HEK293 (cell line): ENCODE measurements around the gene SLC17A9.
A peak's percentile ranks its signal among the peaks of the same experiment; 100 is the strongest.
"Not testable (repeated sequence)": the region's sequence is repeated elsewhere in the genome, so short reads cannot be mapped to it uniquely, and the experiment has no call there.

ENCODE experiments used
- CTCF ChIA-PET: fragments of 350-600 bp; formaldehyde crosslinking; extraction: SDS; loops from one replicate; lab custom pipeline; 2021; ENCODE audit warnings: antibody characterized with exemption; lab: Yijun Ruan, JAX
- POLR2A ChIA-PET: fragments of 300-600 bp; formaldehyde crosslinking; extraction: SDS; loops from one replicate; lab custom pipeline; 2020; ENCODE audit warnings: antibody characterized with exemption, inconsistent platforms; lab: Yijun Ruan, JAX
- H3K27ac ChIP-seq: fragments of 200-500 bp; sonication (Bioruptor generic); 2 replicates; pipeline ENCODE4 v1.5.1; 2014; ENCODE audit warnings: low read depth, low read length, control low read depth, inconsistent platforms; ENCODE audit errors: extremely low read depth
- H3K36me3 ChIP-seq, 2 experiments: fragments of 200-500 bp in 1 of 2; sonication (Bioruptor generic) in 1 of 2; 1 replicate in 1 of 2; 2 replicates in 1 of 2; pipeline ENCODE4 v1.5.1; 2014 to 2017; ENCODE audit warnings: inconsistent platforms in 2 of 2, low read length in 2 of 2; ENCODE audit not compliant: control insufficient read depth in 2 of 2, insufficient read depth in 1 of 2
- H3K4me1 ChIP-seq: fragments of 200-500 bp; sonication (Bioruptor generic); 2 replicates; pipeline ENCODE4 v1.5.1; 2014; ENCODE audit warnings: mild to moderate bottlenecking, low read length, inconsistent platforms; ENCODE audit not compliant: control insufficient read depth, insufficient read depth
- H3K4me3 ChIP-seq: 2 replicates; pipeline ENCODE4 v1.5.1; 2011; ENCODE audit warnings: low read depth, mild to moderate bottlenecking, control low read depth, low read length, moderate library complexity
- H3K9me3 ChIP-seq: fragments of 200-500 bp; sonication (Bioruptor generic); 2 replicates; pipeline ENCODE4 v1.5.1; 2014; ENCODE audit warnings: low read depth, low read length, inconsistent platforms; ENCODE audit not compliant: control insufficient read depth, insufficient read depth
- CTCF ChIP-seq: fragments of 450-650 bp; formaldehyde crosslinking; IDR thresholded peaks from 2 replicates; pipeline ENCODE4 v1.5.1; 2016; ENCODE audit warnings: missing biosample characterization, missing genetic modification characterization
- GLIS1 ChIP-seq: fragments of 450-650 bp; formaldehyde crosslinking; IDR thresholded peaks from 2 replicates; pipeline ENCODE4 v1.5.1; 2016; ENCODE audit warnings: missing biosample characterization, missing genetic modification characterization
- GLIS2 ChIP-seq: fragments of 450-650 bp; formaldehyde crosslinking; IDR thresholded peaks from 2 replicates; pipeline ENCODE4 v1.5.1; 2016; ENCODE audit warnings: missing biosample characterization, missing genetic modification characterization
- HOXA7 ChIP-seq: sonication (generic); formaldehyde crosslinking; IDR thresholded peaks from 2 replicates; pipeline ENCODE4 v1.8.1; 2022; ENCODE audit warnings: missing genetic modification reagents, borderline replicate concordance
- HOXC10 ChIP-seq: sonication (generic); formaldehyde crosslinking; IDR thresholded peaks from 2 replicates; pipeline ENCODE4 v1.8.1; 2023; ENCODE audit warnings: mild to moderate bottlenecking, missing genetic modification reagents
- KLF10 ChIP-seq: fragments of 450-650 bp; IDR thresholded peaks from 2 replicates; pipeline ENCODE4 v1.5.1; 2018; ENCODE audit warnings: missing biosample characterization, mild to moderate bottlenecking, missing genetic modification characterization
- PRDM1 ChIP-seq: fragments of 450-650 bp; formaldehyde crosslinking; IDR thresholded peaks from 2 replicates; pipeline ENCODE4; 2016; ENCODE audit warnings: missing biosample characterization, missing genetic modification characterization
- PRDM10 ChIP-seq: fragments of 450-650 bp; formaldehyde crosslinking; IDR thresholded peaks from 2 replicates; pipeline ENCODE4 v1.5.1; 2016; ENCODE audit warnings: missing biosample characterization, missing genetic modification characterization
- REST ChIP-seq: fragments of 450-650 bp; formaldehyde crosslinking; IDR thresholded peaks from 2 replicates; pipeline ENCODE4 v1.5.1; 2016; ENCODE audit warnings: missing biosample characterization, missing genetic modification characterization
- SP7 ChIP-seq: fragments of 450-650 bp; formaldehyde crosslinking; IDR thresholded peaks from 2 replicates; pipeline ENCODE4 v1.5.1; 2016; ENCODE audit warnings: missing biosample characterization, missing genetic modification characterization
- WT1 ChIP-seq: fragments of 450-650 bp; formaldehyde crosslinking; IDR thresholded peaks from 2 replicates; pipeline ENCODE4 v1.5.1; 2016; ENCODE audit warnings: missing biosample characterization, missing genetic modification characterization
- ZBTB26 ChIP-seq: fragments of 450-650 bp; formaldehyde crosslinking; optimal IDR thresholded peaks from 2 replicates; pipeline ENCODE3; 2016; ENCODE audit warnings: missing biosample characterization, mild to moderate bottlenecking, missing genetic modification characterization
- ZFHX2 ChIP-seq: fragments of 450-650 bp; formaldehyde crosslinking; conservative IDR thresholded peaks from 2 replicates; pipeline ENCODE4 v1.5.1; 2016; ENCODE audit warnings: missing biosample characterization, missing genetic modification characterization
- ZNF239 ChIP-seq: fragments of 450-650 bp; formaldehyde crosslinking; IDR thresholded peaks from 2 replicates; pipeline ENCODE4 v1.5.1; 2016; ENCODE audit warnings: missing biosample characterization, missing genetic modification characterization
- ZNF394 ChIP-seq: fragments of 450-650 bp; formaldehyde crosslinking; IDR thresholded peaks from 2 replicates; pipeline ENCODE4 v1.5.1; 2016; ENCODE audit warnings: missing biosample characterization, missing genetic modification characterization, mild to moderate bottlenecking, moderate library complexity, borderline replicate concordance
- ZNF426 ChIP-seq: fragments of 450-650 bp; formaldehyde crosslinking; IDR thresholded peaks from 2 replicates; pipeline ENCODE4 v1.5.1; 2017; ENCODE audit warnings: missing biosample characterization, missing genetic modification characterization, mild to moderate bottlenecking, inconsistent platforms, moderate library complexity
- ZNF580 ChIP-seq: fragments of 450-650 bp; formaldehyde crosslinking; IDR thresholded peaks from 2 replicates; pipeline ENCODE4 v1.5.1; 2016; ENCODE audit warnings: missing biosample characterization, missing genetic modification characterization
- ZNF600 ChIP-seq: fragments of 450-650 bp; formaldehyde crosslinking; IDR thresholded peaks from 2 replicates; pipeline ENCODE4 v1.5.1; 2016; ENCODE audit warnings: missing biosample characterization, missing genetic modification characterization
- ZNF837 ChIP-seq: fragments of 450-650 bp; formaldehyde crosslinking; IDR thresholded peaks from 2 replicates; pipeline ENCODE4 v1.5.1; 2016; ENCODE audit warnings: missing biosample characterization, missing genetic modification characterization

SLC17A9 gene

GRCh38 chr20:62921119-62921687 lies 31.3 kb upstream of the SLC17A9 start (continued):
- TF ChIP-seq ZNF426 (tag by site-specific recombination) (no peak), ZNF239 (tag by site-specific recombination) (no peak), ZNF837 (no peak), HOXA7 (CRISPR knock-in tag) (no peak), HOXC10 (CRISPR knock-in tag) (no peak), CTCF (tag by site-specific recombination) (peak; percentile 60)

- Histone ChIP-seq H3K4me1 (peaks cover 44% of the 10 kb centered on the region), H3K36me3 (no peaks in the 10 kb centered on the region), H3K27ac (no peak overlapping the region), H3K4me3 (no peak overlapping the region), H3K9me3 (no peaks in the 10 kb centered on the region)
- ChIA-PET CTCF (interaction anchor here (1.0 to 3.6 kb wide), 3 partner anchors 12 to 86 kb away, joined by 4 to 33 read pairs (median 12); no protein-coding TSS in a partner anchor), POLR2A (no interaction called here)
- TF ChIP-seq HOXC10 (CRISPR knock-in tag) = no peak
- peak; percentile 28; the same call in 1 of the 2 replicates for TF ChIP-seq ZNF580 (tag by site-specific recombination)
Observed at GRCh38 chr20:62922451-62922921, 30.0 kb upstream of the SLC17A9 start.

- H3K9me3 ChIP-seq, H3K4me3 ChIP-seq, H3K36me3 ChIP-seq, H3K27ac ChIP-seq, POLR2A ChIA-PET: not testable (repeated sequence)
- peaks cover 39% of the 10 kb centered on the region for H3K4me1 ChIP-seq
- CTCF ChIA-PET = interaction anchor here (1.0 to 2.2 kb wide), 2 partner anchors 16 to 86 kb away, joined by 4 to 11 read pairs; no protein-coding TSS in a partner anchor
- TF ChIP-seq ZBTB26 (tag by site-specific recombination) (peak; percentile 16), PRDM1 (tag by site-specific recombination) (peak; percentile 55), ZFHX2 (tag by site-specific recombination) (0 out of 2 replicates have a peak, but pooled peaks have one; percentile 6), ZNF600 (tag by site-specific recombination) (peak; percentile 78), KLF10 (tag by site-specific recombination) (0 out of 2 replicates have a peak, but pooled peaks have one; percentile 9), GLIS2 (tag by site-specific recombination) (peak; percentile 45; the same call in 1 of the 2 replicates), WT1 (tag by site-specific recombination) (0 out of 2 replicates have a peak, but pooled peaks have one; percentile 22), REST (peak; percentile 73; the same call in 1 of the 2 replicates), SP7 (tag by site-specific recombination) (0 out of 2 replicates have a peak, but pooled peaks have one; percentile 12), PRDM10 (peak; percentile 33; the same call in 1 of the 2 replicates), ZNF394 (0 out of 2 replicates have a peak, but pooled peaks have one; percentile 37), GLIS1 (peak; percentile 76)
Observed at GRCh38 chr20:62923059-62923668, 29.3 kb upstream of the SLC17A9 start.
